HG03159 (cell line): Measurements from ENCODE around the gene TCHP.
"Not testable (repeated sequence)": the region's sequence is repeated elsewhere in the genome, so short reads cannot be mapped to it uniquely, and the experiment has no call there.

ENCODE experiments used
- ATAC-seq: cut with Tn5 transposase; IDR thresholded peaks from one replicate; pipeline ENCODE4 v1.9.1; 2021; ENCODE audit warnings: mild to moderate bottlenecking, moderate library complexity; ENCODE audit not compliant: unreplicated experiment

Gene TCHP

GRCh38 chr12:109879351-109880042 lies 20.6 kb upstream of the TCHP start:
- ATAC-seq = no peak

DNA sequence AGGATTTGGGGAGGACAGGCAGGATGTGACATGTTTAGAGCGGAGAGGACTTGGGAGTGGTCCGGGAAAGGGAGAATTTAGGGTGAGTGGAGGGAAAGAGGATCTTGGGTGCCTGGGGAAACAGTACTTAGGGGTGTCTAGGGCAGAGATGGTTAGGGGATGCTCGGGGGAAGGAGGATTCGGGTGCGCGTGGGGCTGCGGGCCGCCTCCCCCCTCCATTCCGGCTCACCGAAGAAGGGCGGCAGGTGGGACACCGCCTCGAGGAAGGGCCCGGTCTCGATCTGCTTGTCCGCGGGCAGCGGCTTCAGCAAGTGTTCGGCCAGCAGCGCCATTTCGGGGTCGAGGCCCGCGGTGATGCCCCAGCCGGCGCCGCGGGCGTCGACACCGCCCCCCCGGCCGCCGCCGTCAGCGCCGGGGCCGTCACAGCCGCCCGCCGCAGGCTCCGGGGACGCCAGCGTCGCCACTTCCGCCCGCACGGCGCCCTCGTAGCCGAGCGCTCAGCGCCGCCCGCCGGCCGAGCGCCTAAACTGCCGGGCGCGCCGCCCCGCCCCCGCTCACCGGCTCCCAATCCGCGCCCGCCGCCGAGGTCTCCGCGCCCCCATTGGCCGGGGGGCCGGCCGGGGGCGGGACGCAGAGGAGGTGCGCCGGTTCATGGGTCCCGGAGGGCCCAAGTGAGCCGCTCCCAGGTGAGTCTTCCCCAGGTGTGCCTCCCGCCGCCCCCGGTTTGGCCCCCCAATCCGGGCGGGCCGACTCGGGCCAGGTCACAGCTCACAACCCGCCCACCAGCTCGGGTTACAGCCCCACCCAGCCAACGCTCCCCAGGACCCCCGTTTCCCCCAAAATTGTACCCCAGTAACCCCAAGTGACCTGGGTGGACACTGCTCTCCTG lies 19.8 kb upstream of the TCHP start, which contains the start of gene GLTP:
GLTP (minus strand) TSS at position 499 of the 889 bp plus-strand sequence; CDS start at position 332, 167 bp downstream.
- ATAC-seq = peak; percentile 90

- ATAC-seq = no peak
Observed at GRCh38 chr12:109880938-109881337, 19.1 kb upstream of the TCHP start.

DNA sequence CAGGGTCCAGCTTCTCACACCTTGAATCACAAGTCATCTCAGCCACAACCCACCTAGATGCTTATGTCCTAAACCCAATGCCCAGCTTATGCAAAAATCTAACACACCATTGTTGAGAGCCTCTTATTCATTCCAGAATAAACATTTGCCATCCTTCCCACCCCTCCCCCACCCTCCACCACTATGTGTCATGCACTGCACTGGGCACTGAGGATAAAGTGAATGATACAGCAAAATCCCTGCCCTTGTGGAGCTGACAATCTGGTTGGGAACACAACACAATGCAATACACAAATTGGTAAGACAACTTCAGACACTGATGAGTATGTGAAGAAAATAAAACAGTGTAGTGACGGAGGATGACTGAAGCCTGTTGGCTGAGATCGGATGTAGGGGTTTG lies 18.3 kb upstream of the TCHP start:
- ATAC-seq = no peak

GRCh38 chr12:109883461-109883860 lies 16.6 kb upstream of the TCHP start:
- no peak for ATAC-seq

GRCh38 chr12:109885616-109886015 lies 14.5 kb upstream of the TCHP start:
- no peak for ATAC-seq

- ATAC-seq = no peak
Observed at GRCh38 chr12:109888179-109889020, 11.7 kb upstream of the TCHP start.

GRCh38 chr12:109890620-109891170 lies 9.4 kb upstream of the TCHP start:
- no peak for ATAC-seq

GRCh38 chr12:109891731-109892130 lies 8.3 kb upstream of the TCHP start:
- not testable (repeated sequence) for ATAC-seq

- ATAC-seq = no peak
Observed at GRCh38 chr12:109892165-109892715, 7.8 kb upstream of the TCHP start.

GRCh38 chr12:109892748-109893147 lies 7.3 kb upstream of the TCHP start:
- peak; percentile 68 for ATAC-seq

DNA sequence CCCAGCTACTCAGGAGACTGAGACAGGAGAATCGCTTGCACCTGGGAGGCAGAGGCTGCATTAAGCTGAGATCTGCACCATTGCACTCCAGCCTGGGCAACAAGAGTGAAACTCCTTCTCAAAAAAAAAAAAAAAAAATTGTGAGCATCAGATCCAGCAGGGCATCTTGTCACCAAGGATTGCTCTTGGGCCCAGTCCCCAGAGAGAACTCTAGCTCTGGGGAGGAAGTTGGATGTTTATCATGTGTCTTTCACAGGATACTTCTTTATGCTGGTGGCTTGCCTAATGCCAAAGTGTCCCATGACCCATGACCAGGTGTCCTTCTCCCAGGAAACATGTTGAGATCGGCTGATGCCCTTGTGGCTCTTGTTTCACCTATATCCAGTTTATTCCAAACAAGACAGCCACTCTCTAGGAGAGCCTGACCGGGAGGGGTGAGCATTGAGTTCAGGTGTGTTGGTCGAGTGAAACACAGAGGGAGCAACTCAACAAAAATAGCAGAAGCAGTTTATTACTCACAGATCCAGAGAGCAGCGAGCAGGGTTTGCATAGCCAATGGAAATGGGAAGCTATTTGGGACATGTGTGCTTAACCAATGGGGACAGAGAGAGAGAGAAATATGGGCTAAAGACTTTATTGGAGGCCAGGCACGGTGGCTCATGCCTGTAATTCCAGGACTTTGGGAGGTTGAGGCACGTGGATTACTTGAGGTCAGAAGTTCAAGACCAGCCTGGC lies 6.6 kb upstream of the TCHP start:
- no peak for ATAC-seq

DNA sequence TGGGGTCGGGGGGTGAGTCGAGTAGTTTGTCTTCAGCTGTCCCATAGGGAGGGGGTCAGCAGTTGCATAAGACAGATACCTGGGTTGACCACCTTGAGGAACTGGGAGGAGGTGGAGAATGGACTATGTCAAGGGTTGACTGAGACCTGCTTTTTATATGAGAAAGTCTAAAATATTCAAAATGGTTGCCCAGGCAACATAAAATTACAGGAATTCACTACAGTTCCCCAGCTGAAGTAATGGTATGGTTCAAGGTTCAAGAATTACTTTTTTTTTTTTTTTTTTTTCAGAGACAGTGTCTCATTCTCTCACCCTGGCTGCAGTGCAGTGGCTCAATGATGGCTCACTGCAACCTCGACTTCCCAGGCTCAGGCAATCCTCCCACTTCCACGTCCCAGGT lies 5.1 kb upstream of the TCHP start:
- ATAC-seq = no peak

DNA sequence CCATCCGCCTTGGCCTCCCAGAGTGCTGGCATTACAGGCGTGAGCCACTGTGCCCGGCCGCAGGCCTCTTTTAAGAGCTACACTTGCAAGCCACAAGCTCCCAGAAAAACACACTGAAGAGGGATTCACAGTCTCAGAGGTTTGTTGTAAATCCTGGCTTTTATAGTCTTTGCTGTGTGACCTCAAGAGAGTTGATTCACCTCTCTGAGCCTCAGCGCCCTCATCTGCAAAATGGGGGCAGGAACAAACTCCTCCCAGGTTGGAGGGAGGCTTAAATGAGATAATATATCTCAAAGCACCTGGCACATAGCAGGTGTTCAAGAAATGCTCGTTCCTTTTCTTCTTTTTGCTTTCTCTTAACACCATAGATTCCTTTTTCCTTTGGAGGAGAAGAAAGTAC lies 3.9 kb upstream of the TCHP start:
- no peak for ATAC-seq

- ATAC-seq = no peak
Observed at GRCh38 chr12:109897029-109897428, 3.0 kb upstream of the TCHP start.

DNA sequence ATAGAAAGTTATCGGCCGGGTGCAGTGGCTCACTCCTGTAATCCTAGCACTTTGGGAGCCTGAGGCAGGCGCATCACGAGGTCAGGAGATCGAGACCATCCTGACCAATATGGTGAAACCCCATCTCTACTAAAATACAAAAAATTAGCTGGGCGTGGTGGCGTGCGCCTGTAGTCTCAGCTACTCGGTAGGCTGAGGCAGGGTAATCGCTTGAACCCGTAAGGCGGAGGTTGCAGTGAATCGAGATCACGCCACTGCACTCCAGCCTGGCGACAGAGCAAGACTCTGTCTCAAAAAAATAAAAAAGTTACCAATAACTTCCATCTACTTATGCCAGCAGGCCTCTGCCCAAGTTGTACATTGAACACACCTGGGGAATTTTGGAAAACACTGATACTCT lies 729 bp upstream of the TCHP start:
- ATAC-seq = not testable (repeated sequence)

GRCh38 chr12:109900752-109901580 lies 892 bp downstream of the TCHP start:
- ATAC-seq = peak; percentile 36

DNA sequence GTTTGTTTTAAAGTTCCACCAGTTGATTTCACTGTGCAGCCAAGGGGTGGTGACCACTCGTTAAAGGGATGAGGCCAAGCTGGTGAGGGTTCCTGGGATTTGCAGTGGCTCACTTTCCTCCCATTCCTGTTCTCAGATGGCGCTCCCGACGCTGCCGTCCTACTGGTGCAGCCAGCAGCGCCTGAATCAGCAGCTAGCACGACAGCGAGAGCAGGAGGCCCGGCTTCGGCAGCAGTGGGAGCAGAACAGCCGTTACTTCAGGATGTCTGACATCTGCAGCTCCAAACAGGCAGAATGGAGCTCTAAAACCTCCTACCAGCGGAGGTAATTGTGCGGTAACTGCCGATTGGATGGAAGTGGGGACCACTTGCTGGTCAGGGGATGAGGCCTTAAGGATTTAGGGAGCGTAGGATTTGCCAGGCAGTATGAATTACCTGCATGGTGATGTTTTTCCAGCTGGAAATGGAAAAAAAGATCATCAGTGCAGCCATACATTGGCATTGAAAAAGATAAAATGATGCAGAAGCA lies 2.9 kb downstream of the TCHP start:
- ATAC-seq = no peak

DNA sequence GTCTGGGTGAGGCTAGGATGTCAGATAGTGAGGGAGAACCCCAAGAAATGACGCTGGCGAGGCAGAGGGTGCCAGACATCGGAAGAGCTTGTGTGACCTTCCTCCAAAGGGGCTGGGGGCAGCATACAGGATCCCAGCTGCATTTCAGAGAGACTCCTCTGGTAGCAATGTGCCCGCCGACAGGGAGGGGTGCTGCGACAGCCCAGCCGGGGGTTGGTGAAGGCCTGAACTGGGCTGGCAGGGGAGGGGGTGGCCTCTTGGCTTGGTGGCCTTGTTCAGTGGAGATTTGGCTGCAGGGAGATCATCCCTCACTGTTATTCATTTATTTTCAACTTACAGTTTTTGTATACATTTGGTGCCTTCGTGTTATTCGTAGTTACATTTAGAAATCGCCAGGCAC lies 5.2 kb downstream of the TCHP start:
- ATAC-seq = no peak
